HFFc6 (cell line): ENCODE data around the gene HEBP2. TPM values are rescaled to one million over a fixed set of nuclear protein-coding genes. Genes with fewer than 3 reads are reported as not detected.

Experiments
- DNase-seq: peaks from one replicate; pipeline ENCODE4 v3.0.0-alpha.2; 2018
- H3K27ac Mint-ChIP-seq: 2 replicates; pipeline ENCODE4 v1.8.0; 2020; ENCODE audit warnings: mild to moderate bottlenecking, mixed read lengths
- H3K27me3 Mint-ChIP-seq: 2 replicates; pipeline ENCODE4 v1.8.0; 2021; ENCODE audit warnings: mild to moderate bottlenecking, moderate library complexity, mixed read lengths; ENCODE audit not compliant: insufficient read depth
- H3K36me3 Mint-ChIP-seq: 2 replicates; pipeline ENCODE4 v1.8.0; 2021; ENCODE audit warnings: low read depth, mixed read lengths
- H3K4me1 Mint-ChIP-seq: 2 replicates; pipeline ENCODE4 v1.8.0; 2020; ENCODE audit warnings: low read depth, mixed read lengths
- H3K4me3 Mint-ChIP-seq: 2 replicates; pipeline ENCODE4 v1.8.0; 2020; ENCODE audit warnings: mild to moderate bottlenecking, moderate library complexity, mixed read lengths
- H3K9me3 Mint-ChIP-seq: 2 replicates; pipeline ENCODE4 v1.8.0; 2020; ENCODE audit warnings: mild to moderate bottlenecking, mixed read lengths
- CTCF ChIP-seq: fragments of 200-600 bp; sonication (generic); IDR thresholded peaks from 2 replicates; pipeline ENCODE4 v1.5.0; 2021; ENCODE audit warnings: antibody characterized with exemption, mild to moderate bottlenecking
- total RNA-seq, 6 experiments: library from RNA; stranded (reverse); fragmentation: NEBNext Ultra II Directional; extraction: Animal tissue kit (Norgen Biotek cat#: 25700); gene quantifications; 2 replicates in 1 of 6; 3 replicates in 5 of 6; pipeline ENCODE4 v1.2.3, GENCODE V29; 2021

The HEBP2 gene
- total RNA-seq, 6 experiments from 2014 or later, result 39.7 to 48.4 (median 44.9) TPM

- Mint-ChIP-seq H3K4me1 (peaks cover 21% of the 10 kb centered on the region), H3K27me3 (peaks cover 2% of the 10 kb centered on the region), H3K36me3 (no peaks in the 10 kb centered on the region), H3K4me3 (no peak overlapping the region), H3K27ac (no peak overlapping the region), H3K9me3 (no peaks in the 10 kb centered on the region)
- TF ChIP-seq CTCF, result no peak
- DNase-seq, result no peak
These were observed 3.7 kb upstream of the HEBP2 start for GRCh38 chr6:138400326-138400725.

DNA sequence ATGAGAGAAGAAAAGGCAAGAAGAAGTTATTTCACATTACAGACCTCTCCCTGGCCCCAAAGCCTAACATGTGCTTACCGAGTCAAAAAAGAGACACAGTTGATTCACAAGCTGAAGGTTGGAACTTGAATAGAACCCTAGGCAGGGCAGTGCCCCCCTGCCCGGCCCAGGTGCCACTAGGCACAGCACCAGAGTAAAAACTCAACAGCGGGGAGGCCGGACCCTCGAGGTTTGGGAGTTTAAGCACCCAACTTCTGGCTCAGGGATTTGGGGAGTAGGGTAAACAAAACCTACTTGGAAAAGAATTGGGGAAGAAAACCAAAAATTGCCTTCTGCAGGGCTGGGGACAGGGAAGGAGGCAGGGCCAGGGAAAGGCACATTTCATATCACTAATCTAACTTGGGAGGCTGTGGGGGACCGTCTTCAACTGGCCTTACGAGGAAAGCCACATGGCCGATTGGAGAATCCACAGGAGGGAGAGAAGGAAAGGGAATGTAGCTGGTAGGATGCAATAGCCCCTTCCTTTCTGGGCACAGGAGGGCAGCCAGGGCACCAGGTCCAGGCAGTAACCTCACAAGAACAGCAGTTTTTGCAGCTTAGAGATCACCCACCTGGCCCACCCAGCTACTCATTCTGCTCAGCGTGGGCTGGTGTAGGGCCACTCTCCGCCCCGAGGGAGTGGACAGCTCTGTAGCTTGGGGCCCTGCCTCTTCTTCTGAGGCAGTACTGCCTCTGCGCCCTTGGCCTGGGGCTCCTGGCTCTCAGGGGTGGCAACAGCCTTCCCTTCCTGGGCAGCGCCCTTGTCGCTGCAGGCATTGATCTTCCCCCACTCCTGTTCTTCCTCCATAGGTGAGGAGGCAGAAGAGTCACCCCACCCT, 1.8 kb upstream of the HEBP2 start:
- DNase-seq, result no peak
- H3K4me3 Mint-ChIP-seq, result no peak overlapping the region
- no peaks in the 10 kb centered on the region for H3K9me3 Mint-ChIP-seq
- no peak overlapping the region for H3K27ac Mint-ChIP-seq
- H3K36me3 Mint-ChIP-seq, result 0 out of 2 replicates have a peak, but pooled peaks cover under 1% of the 10 kb centered on the region
- no peak for TF ChIP-seq CTCF
- peaks cover 28% of the 10 kb centered on the region for H3K4me1 Mint-ChIP-seq
- no peaks in the 10 kb centered on the region; the same call in 1 of the 2 replicates for H3K27me3 Mint-ChIP-seq

- Mint-ChIP-seq H3K4me1 (peaks cover 22% of the 10 kb centered on the region), H3K9me3 (no peaks in the 10 kb centered on the region), H3K36me3 (0 out of 2 replicates have a peak, but pooled peaks cover 6% of the 10 kb centered on the region), H3K27me3 (no peaks in the 10 kb centered on the region; the same call in 1 of the 2 replicates), H3K27ac (no peak overlapping the region), H3K4me3 (no peak overlapping the region; the same call in none of the 2 replicates)
- DNase-seq, result no peak
- TF ChIP-seq CTCF, result no peak
These were observed 1.2 kb upstream of the HEBP2 start for GRCh38 chr6:138402838-138403187.

DNA sequence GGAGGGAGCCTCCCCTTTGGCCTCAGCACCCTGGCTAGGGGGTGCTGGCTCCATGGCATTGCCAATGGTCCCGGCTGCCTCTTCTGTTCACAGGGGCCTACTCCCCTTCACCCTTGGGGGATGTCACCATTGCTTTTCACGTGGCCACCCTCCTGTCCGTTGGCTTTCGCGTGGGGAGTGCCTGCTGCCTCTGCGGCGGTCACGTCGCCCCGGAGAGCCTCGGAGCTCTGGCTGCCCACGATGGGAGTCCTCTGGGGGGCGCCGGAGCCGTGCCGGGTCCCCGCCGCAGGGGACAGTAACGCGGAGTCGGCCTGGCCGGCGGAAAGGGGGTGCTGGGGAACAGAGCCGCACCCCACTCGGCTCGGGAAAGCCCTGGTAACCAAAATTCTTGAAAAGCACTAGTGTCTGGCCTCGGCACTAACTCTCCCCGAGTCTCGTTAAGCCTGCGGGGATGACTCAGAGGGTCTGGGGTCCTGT, 661 bp upstream of the HEBP2 start:
- no peak for TF ChIP-seq CTCF
- DNase-seq, result no peak
- Mint-ChIP-seq H3K4me3 (peak overlapping the region; percentile 85), H3K27ac (peak overlapping the region; percentile 49; the same call in 1 of the 2 replicates), H3K9me3 (no peaks in the 10 kb centered on the region), H3K36me3 (peaks cover 11% of the 10 kb centered on the region), H3K27me3 (no peaks in the 10 kb centered on the region; the same call in 1 of the 2 replicates), H3K4me1 (peaks cover 20% of the 10 kb centered on the region)

DNA sequence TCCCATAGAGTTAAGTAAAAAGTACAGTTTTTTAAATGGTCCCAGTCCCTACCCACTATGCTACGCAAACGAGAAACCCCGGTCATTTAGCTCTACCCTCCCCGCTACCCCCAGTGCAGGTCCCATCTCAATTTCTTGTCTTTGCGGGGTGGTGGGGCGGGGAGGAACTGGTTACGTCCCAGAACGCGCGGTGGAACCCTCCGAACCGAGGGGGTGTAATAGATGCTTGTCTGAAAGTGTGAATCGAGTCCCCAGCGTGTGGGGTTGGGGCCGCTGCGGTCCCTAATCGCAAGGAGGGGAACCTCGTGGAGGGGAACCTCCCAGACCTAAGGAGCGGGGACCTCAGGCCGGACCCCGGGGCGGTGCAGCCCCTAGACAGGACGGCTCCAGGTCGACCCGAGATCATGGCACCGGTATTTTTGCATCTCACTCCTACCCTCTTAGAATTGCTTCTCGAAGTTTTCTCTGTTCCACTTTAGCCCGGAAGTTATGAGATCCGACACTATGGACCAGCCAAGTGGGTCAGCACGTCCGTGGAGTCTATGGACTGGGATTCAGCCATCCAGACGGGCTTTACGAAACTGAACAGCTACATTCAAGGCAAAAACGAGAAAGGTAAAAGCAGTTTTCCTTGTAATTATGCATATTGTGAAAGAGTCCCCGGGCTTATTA, 779 bp downstream of the HEBP2 start:
- Mint-ChIP-seq H3K27ac (peak overlapping the region; percentile 64), H3K27me3 (no peaks in the 10 kb centered on the region; the same call in 1 of the 2 replicates), H3K9me3 (no peaks in the 10 kb centered on the region), H3K4me1 (peaks cover 26% of the 10 kb centered on the region), H3K36me3 (peaks cover 24% of the 10 kb centered on the region), H3K4me3 (peak overlapping the region; percentile 90)
- no peak for TF ChIP-seq CTCF
- no peak for DNase-seq
